Keratinocyte (primary cell): ENCODE results near the gene AHRR. TPM values are rescaled to one million over a fixed set of nuclear protein-coding genes. Genes with fewer than 3 reads are reported as not detected.

Experiments used
- DNase-seq: peaks from one replicate; pipeline ENCODE4 v3.0.0-alpha.2; 2011; ENCODE audit warnings: low read depth, missing footprints, low spot score
- FAIRE-seq: peaks from 2 replicates; lab custom pipeline; 2011; peaks lifted over from hg19 to GRCh38; lab: Jason Lieb, UNC
- H2AFZ ChIP-seq: 2 replicates; pipeline ENCODE4 v1.6.0; 2012; ENCODE audit warnings: low read length, control low read depth, inconsistent platforms; ENCODE audit not compliant: control insufficient read depth
- H3K27ac ChIP-seq: 2 replicates; pipeline ENCODE4 v1.5.1; 2011; ENCODE audit warnings: low read length; ENCODE audit not compliant: control insufficient read depth, insufficient read depth
- H3K27me3 ChIP-seq: 3 replicates; pipeline ENCODE4 v1.6.0; 2011; ENCODE audit warnings: low read length; ENCODE audit not compliant: control insufficient read depth, insufficient read depth; ENCODE audit errors: extremely low read depth
- H3K36me3 ChIP-seq, 2 experiments: 2 replicates in 1 of 2; 3 replicates in 1 of 2; pipeline ENCODE4 v1.5.1; 2011; ENCODE audit warnings: low read length in 2 of 2, mild to moderate bottlenecking in 1 of 2; ENCODE audit not compliant: control insufficient read depth in 2 of 2, insufficient read depth in 2 of 2; ENCODE audit errors: extremely low read depth in 1 of 2
- H3K4me1 ChIP-seq: 3 replicates; pipeline ENCODE4 v1.5.1; 2011; ENCODE audit warnings: low read length; ENCODE audit not compliant: control insufficient read depth, insufficient read depth; ENCODE audit errors: extremely low read depth
- H3K4me2 ChIP-seq: 3 replicates; pipeline ENCODE4 v1.6.0; 2011; ENCODE audit warnings: low read depth, low read length; ENCODE audit not compliant: control insufficient read depth, insufficient read depth; ENCODE audit errors: extremely low read depth
- H3K4me3 ChIP-seq, 3 experiments: fragments of 200-600 bp in 1 of 3; sonication (generic) in 1 of 3; 2 replicates in 2 of 3; 3 replicates in 1 of 3; pipeline ENCODE4 v1.5.1; 2011 to 2016; ENCODE audit warnings: low read length in 3 of 3, mild to moderate bottlenecking in 3 of 3, control low read depth in 2 of 3, inconsistent platforms in 1 of 3, low read depth in 1 of 3, mixed read lengths in 1 of 3, mixed run types in 1 of 3, moderate library complexity in 1 of 3; ENCODE audit not compliant: control insufficient read depth in 2 of 3, insufficient read depth in 2 of 3; ENCODE audit errors: extremely low read depth in 1 of 3
- H3K79me2 ChIP-seq: 2 replicates; pipeline ENCODE4 v1.6.0; 2012; ENCODE audit warnings: low read length; ENCODE audit not compliant: control insufficient read depth, insufficient read depth
- H3K9ac ChIP-seq: 3 replicates; pipeline ENCODE4 v1.6.0; 2011; ENCODE audit warnings: low read length; ENCODE audit not compliant: control insufficient read depth, insufficient read depth; ENCODE audit errors: extremely low read depth
- H3K9me1 ChIP-seq: 3 replicates; pipeline ENCODE4 v1.6.0; 2011; ENCODE audit warnings: low read length; ENCODE audit not compliant: control insufficient read depth, insufficient read depth; ENCODE audit errors: extremely low read depth
- H3K9me3 ChIP-seq: 2 replicates; pipeline ENCODE4 v1.5.1; 2012; ENCODE audit warnings: low read depth, low read length; ENCODE audit not compliant: control insufficient read depth
- H4K20me1 ChIP-seq: 3 replicates; pipeline ENCODE4 v1.6.0; 2011; ENCODE audit warnings: low read length; ENCODE audit not compliant: control insufficient read depth, insufficient read depth; ENCODE audit errors: extremely low read depth
- CTCF ChIP-seq, 3 experiments: IDR thresholded peaks in 1 of 3; conservative IDR thresholded peaks in 1 of 3; optimal IDR thresholded peaks in 1 of 3; 2 replicates in 2 of 3; 3 replicates in 1 of 3; pipeline versions ENCODE3 to v1.5.1; 2011; ENCODE audit warnings: low read length in 3 of 3, mild to moderate bottlenecking in 3 of 3, moderate library complexity in 2 of 3, control low read depth in 1 of 3, inconsistent platforms in 1 of 3; ENCODE audit not compliant: insufficient read depth in 2 of 3; ENCODE audit errors: extremely low read depth in 1 of 3
- EZH2 ChIP-seq: IDR thresholded peaks from one replicate; pipeline ENCODE4 v1.6.1; 2012; ENCODE audit warnings: inconsistent platforms, mild to moderate bottlenecking, low read length, moderate library complexity
- dilution Hi-C: fragments of 300-500 bp; cut with MboI; formaldehyde crosslinking; loops from one replicate; pipeline ENCODE4 v1.7.0; 2020; ENCODE audit warnings: low sequenced_read_pairs; ENCODE audit not compliant: extremely low pct_ligation_motif_present
- polyA plus RNA-seq, 5 experiments: library from polyadenylated mRNA; depleted of rRNA in 3 of 5; stranded (reverse) in 3 of 5; stranded (forward) in 1 of 5; unstranded in 1 of 5; fragments of >200 nt; gene quantifications; 1 replicate in 1 of 5; 2 replicates in 3 of 5; 3 replicates in 1 of 5; pipeline versions ENCODE4 v1.2.1 to v1.2.3, GENCODE V29; 2011 to 2012; ENCODE audit warnings: missing spikeins in 2 of 5, low read depth in 1 of 5, low replicate concordance in 1 of 5

Gene AHRR
- polyA plus RNA-seq, 1 donor (not counting 4 experiments of a cell fraction or from before 2014, with no cell fraction given): 0.24 TPM

GRCh38 chr5:471750-472058, 150.2 kb downstream of the AHRR start:
- Histone ChIP-seq H3K4me2 (peak overlapping the region; percentile 84), H4K20me1 (no peaks in the 10 kb centered on the region), H3K27me3 (peaks cover 19% of the 10 kb centered on the region), H3K4me1 (peaks cover 20% of the 10 kb centered on the region), H3K27ac (no peak overlapping the region), H3K36me3 (peaks cover 0 to 5% of the 10 kb centered on the region in 2 experiments), H3K9me3 (no peaks in the 10 kb centered on the region), H3K4me3 (peak overlapping the region; percentile 75 to 83 (median 81)), H3K9ac (peak overlapping the region; percentile 87), H3K79me2 (peaks cover 16% of the 10 kb centered on the region), H2AFZ (no peak overlapping the region), H3K9me1 (no peaks in the 10 kb centered on the region)
- no peak for FAIRE-seq
- no peak for DNase-seq
- dilution Hi-C loops: no loop called here
- TF ChIP-seq EZH2 (no peak), CTCF (optimal IDR thresholded peaks at IDR 0.05 in 1 of 3, IDR thresholded peaks at IDR 0.05 in 1 of 3, conservative IDR thresholded peaks at IDR 0.05 in 1 of 3; ENCODE audit: extremely low read depth in 1 of 3, insufficient read depth in 2 of 3, low read length in 3 of 3) (no peak)

GRCh38 chr5:472076-472655, 150.7 kb downstream of the AHRR start:
- TF ChIP-seq EZH2 (no peak), CTCF (optimal IDR thresholded peaks at IDR 0.05 in 1 of 3, IDR thresholded peaks at IDR 0.05 in 1 of 3, conservative IDR thresholded peaks at IDR 0.05 in 1 of 3; ENCODE audit: extremely low read depth in 1 of 3, insufficient read depth in 2 of 3, low read length in 3 of 3) (no peak)
- no peak for FAIRE-seq
- Histone ChIP-seq H3K27me3 (peaks cover 21% of the 10 kb centered on the region), H3K4me1 (peaks cover 20% of the 10 kb centered on the region), H3K4me3 (peak overlapping the region; percentile 75 to 83 (median 81)), H3K79me2 (peaks cover 16% of the 10 kb centered on the region), H3K4me2 (peak overlapping the region; percentile 84), H3K27ac (peak overlapping the region; percentile 75), H4K20me1 (no peaks in the 10 kb centered on the region), H2AFZ (peak overlapping the region; percentile 22), H3K9me3 (no peaks in the 10 kb centered on the region), H3K9me1 (no peaks in the 10 kb centered on the region), H3K36me3 (peaks cover 0 to 5% of the 10 kb centered on the region in 2 experiments), H3K9ac (peak overlapping the region; percentile 87)
- dilution Hi-C loops: no loop called here
- DNase-seq: no peak
